ENCODE measurements around the gene PLA2G5. TPM values are rescaled to one million over a fixed set of nuclear protein-coding genes. Genes with fewer than 3 reads are reported as not detected.

The PLA2G5 gene
- total RNA-seq, 1 donor from 2014 or later: 5.8 TPM

DNA sequence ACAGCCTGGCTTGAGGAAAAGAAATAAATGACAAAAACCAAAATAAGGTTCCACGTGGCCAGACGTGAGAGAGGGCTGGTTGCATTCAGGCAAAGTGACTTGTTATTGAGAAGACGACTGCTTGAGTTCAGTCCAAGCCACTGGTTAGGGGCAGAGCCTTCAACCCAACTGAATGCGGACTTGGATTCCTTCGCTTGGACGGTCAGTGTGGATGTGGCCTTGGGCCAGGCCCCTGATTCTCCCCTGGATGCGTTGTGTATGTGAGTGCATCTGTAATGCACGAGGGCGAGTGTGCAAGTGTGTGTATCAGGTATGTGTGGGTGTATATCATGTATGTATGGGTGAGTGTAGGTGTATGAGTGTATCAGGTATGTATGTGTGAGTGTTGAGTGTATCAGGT is 71.0 kb downstream of the PLA2G5 start:
- ATAC-seq: no peak
- DNase-seq (ENCODE audit: low spot score): no peak

DNA sequence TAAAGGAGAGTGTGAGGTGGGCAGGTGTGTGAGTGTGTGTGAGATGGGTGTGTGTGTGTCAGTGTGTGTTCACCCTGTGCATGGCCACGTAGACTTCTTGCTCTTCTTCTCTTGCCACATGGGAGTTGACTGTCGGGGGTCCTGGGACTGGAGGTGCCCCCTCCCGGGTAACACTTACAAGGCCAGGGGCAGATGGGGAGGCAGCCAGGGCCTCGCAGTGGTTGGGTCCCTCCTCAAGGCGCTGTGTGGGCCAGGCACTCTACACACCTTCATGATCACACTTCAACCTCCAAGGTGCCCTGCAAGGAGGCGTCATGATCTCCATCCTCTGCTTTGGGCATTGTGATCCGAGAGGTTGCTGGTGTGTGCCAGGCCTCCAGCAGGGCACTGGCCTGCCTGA is 71.5 kb downstream of the PLA2G5 start:
- DNase-seq (ENCODE audit: low spot score): no peak

More for the DNA sequence above, 71.5 kb downstream of the PLA2G5 start:
- no peak for ATAC-seq

Other genes with a start within 250 kb of the PLA2G5 start
- 1.8 TPM for gene OTUD3, start 187.8 kb upstream of the PLA2G5 start, total RNA-seq
- gene PLA2G2E, start 146.6 kb upstream of the PLA2G5 start, total RNA-seq: not detected
- gene PLA2G2A, start 90.6 kb upstream of the PLA2G5 start, total RNA-seq: 128 TPM
- gene PLA2G2D, start 49.3 kb downstream of the PLA2G5 start, total RNA-seq: not detected
- not detected for gene PLA2G2F, start 69.1 kb downstream of the PLA2G5 start, total RNA-seq
- gene UBXN10, start 115.9 kb downstream of the PLA2G5 start, total RNA-seq: 1.3 TPM
- gene PLA2G2C, start 116.3 kb downstream of the PLA2G5 start, total RNA-seq: not detected
- not detected for gene VWA5B1, start 220.7 kb downstream of the PLA2G5 start, total RNA-seq

Measured in left lobe of liver (tissue), 2 donors.